ENCODE measurements around the gene C2.

DNA sequence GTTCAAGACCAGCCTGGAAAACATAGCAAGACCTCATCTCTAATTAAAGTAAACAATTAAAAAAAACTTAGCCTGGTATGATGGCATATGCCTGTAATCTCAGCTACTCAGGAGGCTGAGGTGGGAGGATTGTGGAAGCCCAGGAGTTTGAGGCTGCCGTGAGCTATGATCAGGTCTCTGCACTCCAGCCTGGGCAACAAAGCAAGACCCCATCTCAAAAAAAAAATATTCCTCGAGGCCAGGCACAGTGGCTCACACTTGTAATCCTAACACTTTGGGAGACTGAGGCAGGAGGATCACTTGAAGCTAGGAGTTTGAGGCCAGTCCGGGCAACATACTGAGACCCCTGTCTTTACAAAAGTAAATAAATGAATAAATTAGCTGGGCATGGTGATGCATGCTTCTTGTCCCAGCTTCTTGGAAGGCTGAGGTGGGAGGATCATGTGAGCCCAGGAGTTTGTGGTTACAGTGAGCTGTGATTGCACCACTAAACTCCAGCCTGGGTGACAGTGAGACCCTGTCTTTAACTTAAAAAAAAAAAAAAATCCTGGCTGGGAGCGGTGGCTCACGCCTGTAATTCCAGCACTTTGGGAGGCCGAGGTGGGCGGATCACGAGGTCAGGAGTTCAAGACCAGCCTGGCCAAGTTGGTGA lies 9.3 kb upstream of the C2 start:
- TF ChIP-seq, protein P1, sequence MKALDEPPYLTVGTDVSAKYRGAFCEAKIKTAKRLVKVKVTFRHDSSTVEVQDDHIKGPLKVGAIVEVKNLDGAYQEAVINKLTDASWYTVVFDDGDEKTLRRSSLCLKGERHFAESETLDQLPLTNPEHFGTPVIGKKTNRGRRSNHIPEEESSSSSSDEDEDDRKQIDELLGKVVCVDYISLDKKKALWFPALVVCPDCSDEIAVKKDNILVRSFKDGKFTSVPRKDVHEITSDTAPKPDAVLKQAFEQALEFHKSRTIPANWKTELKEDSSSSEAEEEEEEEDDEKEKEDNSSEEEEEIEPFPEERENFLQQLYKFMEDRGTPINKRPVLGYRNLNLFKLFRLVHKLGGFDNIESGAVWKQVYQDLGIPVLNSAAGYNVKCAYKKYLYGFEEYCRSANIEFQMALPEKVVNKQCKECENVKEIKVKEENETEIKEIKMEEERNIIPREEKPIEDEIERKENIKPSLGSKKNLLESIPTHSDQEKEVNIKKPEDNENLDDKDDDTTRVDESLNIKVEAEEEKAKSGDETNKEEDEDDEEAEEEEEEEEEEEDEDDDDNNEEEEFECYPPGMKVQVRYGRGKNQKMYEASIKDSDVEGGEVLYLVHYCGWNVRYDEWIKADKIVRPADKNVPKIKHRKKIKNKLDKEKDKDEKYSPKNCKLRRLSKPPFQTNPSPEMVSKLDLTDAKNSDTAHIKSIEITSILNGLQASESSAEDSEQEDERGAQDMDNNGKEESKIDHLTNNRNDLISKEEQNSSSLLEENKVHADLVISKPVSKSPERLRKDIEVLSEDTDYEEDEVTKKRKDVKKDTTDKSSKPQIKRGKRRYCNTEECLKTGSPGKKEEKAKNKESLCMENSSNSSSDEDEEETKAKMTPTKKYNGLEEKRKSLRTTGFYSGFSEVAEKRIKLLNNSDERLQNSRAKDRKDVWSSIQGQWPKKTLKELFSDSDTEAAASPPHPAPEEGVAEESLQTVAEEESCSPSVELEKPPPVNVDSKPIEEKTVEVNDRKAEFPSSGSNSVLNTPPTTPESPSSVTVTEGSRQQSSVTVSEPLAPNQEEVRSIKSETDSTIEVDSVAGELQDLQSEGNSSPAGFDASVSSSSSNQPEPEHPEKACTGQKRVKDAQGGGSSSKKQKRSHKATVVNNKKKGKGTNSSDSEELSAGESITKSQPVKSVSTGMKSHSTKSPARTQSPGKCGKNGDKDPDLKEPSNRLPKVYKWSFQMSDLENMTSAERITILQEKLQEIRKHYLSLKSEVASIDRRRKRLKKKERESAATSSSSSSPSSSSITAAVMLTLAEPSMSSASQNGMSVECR (CRISPR knock-in tag; IDR thresholded peaks at IDR 0.05; ENCODE audit: borderline replicate concordance) = no peak
- TF ChIP-seq, protein P2, sequence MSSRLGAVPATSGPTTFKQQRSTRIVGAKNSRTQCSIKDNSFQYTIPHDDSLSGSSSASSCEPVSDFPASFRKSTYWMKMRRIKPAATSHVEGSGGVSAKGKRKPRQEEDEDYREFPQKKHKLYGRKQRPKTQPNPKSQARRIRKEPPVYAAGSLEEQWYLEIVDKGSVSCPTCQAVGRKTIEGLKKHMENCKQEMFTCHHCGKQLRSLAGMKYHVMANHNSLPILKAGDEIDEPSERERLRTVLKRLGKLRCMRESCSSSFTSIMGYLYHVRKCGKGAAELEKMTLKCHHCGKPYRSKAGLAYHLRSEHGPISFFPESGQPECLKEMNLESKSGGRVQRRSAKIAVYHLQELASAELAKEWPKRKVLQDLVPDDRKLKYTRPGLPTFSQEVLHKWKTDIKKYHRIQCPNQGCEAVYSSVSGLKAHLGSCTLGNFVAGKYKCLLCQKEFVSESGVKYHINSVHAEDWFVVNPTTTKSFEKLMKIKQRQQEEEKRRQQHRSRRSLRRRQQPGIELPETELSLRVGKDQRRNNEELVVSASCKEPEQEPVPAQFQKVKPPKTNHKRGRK (CRISPR knock-in tag; IDR thresholded peaks at IDR 0.05; ENCODE audit: borderline replicate concordance) = no peak
- TF ChIP-seq ELF4 (CRISPR knock-in tag; IDR thresholded peaks at IDR 0.05; ENCODE audit: low read depth) (no peak), NFYB (CRISPR knock-in tag; conservative IDR thresholded peaks at IDR 0.05; ENCODE audit: low read depth) (no peak), GABPB1 (CRISPR knock-in tag; IDR thresholded peaks at IDR 0.05) (no peak), ZNF121 (CRISPR knock-in tag; IDR thresholded peaks at IDR 0.05) (no peak), CREB1 (CRISPR knock-in tag; IDR thresholded peaks at IDR 0.05) (no peak), ZNF416 (CRISPR knock-in tag; IDR thresholded peaks at IDR 0.05) (no peak), ESRRA (CRISPR knock-in tag; IDR thresholded peaks at IDR 0.05; ENCODE audit: borderline replicate concordance) (no peak), TCF7 (CRISPR knock-in tag; IDR thresholded peaks at IDR 0.05; ENCODE audit: low read depth) (no peak), JUN (CRISPR knock-in tag; IDR thresholded peaks at IDR 0.05) (no peak)
- TF ChIP-seq, protein P3, sequence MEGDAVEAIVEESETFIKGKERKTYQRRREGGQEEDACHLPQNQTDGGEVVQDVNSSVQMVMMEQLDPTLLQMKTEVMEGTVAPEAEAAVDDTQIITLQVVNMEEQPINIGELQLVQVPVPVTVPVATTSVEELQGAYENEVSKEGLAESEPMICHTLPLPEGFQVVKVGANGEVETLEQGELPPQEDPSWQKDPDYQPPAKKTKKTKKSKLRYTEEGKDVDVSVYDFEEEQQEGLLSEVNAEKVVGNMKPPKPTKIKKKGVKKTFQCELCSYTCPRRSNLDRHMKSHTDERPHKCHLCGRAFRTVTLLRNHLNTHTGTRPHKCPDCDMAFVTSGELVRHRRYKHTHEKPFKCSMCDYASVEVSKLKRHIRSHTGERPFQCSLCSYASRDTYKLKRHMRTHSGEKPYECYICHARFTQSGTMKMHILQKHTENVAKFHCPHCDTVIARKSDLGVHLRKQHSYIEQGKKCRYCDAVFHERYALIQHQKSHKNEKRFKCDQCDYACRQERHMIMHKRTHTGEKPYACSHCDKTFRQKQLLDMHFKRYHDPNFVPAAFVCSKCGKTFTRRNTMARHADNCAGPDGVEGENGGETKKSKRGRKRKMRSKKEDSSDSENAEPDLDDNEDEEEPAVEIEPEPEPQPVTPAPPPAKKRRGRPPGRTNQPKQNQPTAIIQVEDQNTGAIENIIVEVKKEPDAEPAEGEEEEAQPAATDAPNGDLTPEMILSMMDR (IDR thresholded peaks at IDR 0.05) = no peak
- TF ChIP-seq, protein P4, sequence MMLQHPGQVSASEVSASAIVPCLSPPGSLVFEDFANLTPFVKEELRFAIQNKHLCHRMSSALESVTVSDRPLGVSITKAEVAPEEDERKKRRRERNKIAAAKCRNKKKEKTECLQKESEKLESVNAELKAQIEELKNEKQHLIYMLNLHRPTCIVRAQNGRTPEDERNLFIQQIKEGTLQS (CRISPR knock-in tag; conservative IDR thresholded peaks at IDR 0.05) = no peak
- TF ChIP-seq, protein P5, sequence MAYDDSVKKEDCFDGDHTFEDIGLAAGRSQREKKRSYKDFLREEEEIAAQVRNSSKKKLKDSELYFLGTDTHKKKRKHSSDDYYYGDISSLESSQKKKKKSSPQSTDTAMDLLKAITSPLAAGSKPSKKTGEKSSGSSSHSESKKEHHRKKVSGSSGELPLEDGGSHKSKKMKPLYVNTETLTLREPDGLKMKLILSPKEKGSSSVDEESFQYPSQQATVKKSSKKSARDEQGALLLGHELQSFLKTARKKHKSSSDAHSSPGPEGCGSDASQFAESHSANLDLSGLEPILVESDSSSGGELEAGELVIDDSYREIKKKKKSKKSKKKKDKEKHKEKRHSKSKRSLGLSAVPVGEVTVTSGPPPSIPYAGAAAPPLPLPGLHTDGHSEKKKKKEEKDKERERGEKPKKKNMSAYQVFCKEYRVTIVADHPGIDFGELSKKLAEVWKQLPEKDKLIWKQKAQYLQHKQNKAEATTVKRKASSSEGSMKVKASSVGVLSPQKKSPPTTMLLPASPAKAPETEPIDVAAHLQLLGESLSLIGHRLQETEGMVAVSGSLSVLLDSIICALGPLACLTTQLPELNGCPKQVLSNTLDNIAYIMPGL (CRISPR knock-in tag; IDR thresholded peaks at IDR 0.05) = no peak
